AG04449 (cell line): ENCODE data around the gene BMP5.

Experiments used
- CTCF ChIA-PET: fragments of 350-600 bp; formaldehyde crosslinking; extraction: SDS; loops from one replicate; lab custom pipeline; 2021; ENCODE audit warnings: antibody characterized with exemption; lab: Yijun Ruan, JAX
- POLR2A ChIA-PET: fragments of 400-600, 350-600 bp; formaldehyde crosslinking; extraction: SDS; loops from one replicate; lab custom pipeline; 2020; ENCODE audit warnings: antibody characterized with exemption, inconsistent platforms; lab: Yijun Ruan, JAX
- DNase-seq: peaks from one replicate; pipeline ENCODE4 v3.0.0-alpha.2; 2010; ENCODE audit warnings: low read depth, low spot score
- H3K4me3 ChIP-seq: 2 replicates; pipeline ENCODE4 v1.5.1; 2011; ENCODE audit warnings: low read depth, mild to moderate bottlenecking, control low read depth, low read length
- CTCF ChIP-seq: IDR thresholded peaks from one replicate; pipeline ENCODE4 v1.5.1; 2011; ENCODE audit warnings: mild to moderate bottlenecking, moderate library complexity, low read length, control low read depth, inconsistent platforms; ENCODE audit not compliant: insufficient read depth; ENCODE audit errors: missing control alignments

Gene BMP5

GRCh38 chr6:55734256-55734655 is 141.1 kb downstream of the BMP5 start:
- no peak overlapping the region for H3K4me3 ChIP-seq
- CTCF ChIA-PET: no interaction called here
- TF ChIP-seq CTCF: no peak
- POLR2A ChIA-PET: no interaction called here
- no peak for DNase-seq

GRCh38 chr6:55729665-55730064 is 145.7 kb downstream of the BMP5 start:
- H3K4me3 ChIP-seq: no peak overlapping the region
- DNase-seq: no peak
- no peak for TF ChIP-seq CTCF
- ChIA-PET POLR2A (no interaction called here), CTCF (no interaction called here)

- H3K4me3 ChIP-seq: no peak overlapping the region
- POLR2A ChIA-PET: no interaction called here
- DNase-seq: no peak
- CTCF ChIA-PET: no interaction called here
- TF ChIP-seq CTCF: no peak
Observed at GRCh38 chr6:55726144-55726543, 149.2 kb downstream of the BMP5 start.

GRCh38 chr6:55714831-55715230 is 160.6 kb downstream of the BMP5 start:
- DNase-seq: no peak
- CTCF ChIA-PET: no interaction called here
- POLR2A ChIA-PET: no interaction called here
- no peak for TF ChIP-seq CTCF
- no peak overlapping the region for H3K4me3 ChIP-seq

- no peak for TF ChIP-seq CTCF
- POLR2A ChIA-PET: no interaction called here
- DNase-seq: no peak
- no peak overlapping the region for H3K4me3 ChIP-seq
- CTCF ChIA-PET: no interaction called here
Observed at GRCh38 chr6:55713436-55713835, 162.0 kb downstream of the BMP5 start.

- ChIA-PET CTCF (no interaction called here), POLR2A (no interaction called here)
- no peak for TF ChIP-seq CTCF
- no peak for DNase-seq
- H3K4me3 ChIP-seq: no peak overlapping the region
Observed at GRCh38 chr6:55708711-55709110, 166.7 kb downstream of the BMP5 start.
